Measurements from ENCODE around the gene UVRAG.

Gene UVRAG

GRCh38 chr11:75814677-75815344 is at the start of gene UVRAG:
Gene UVRAG (plus strand): TSS chr11:75815210. CDS start chr11:75815408, 198 bp downstream.
- DNase-seq (ENCODE audit: low spot score) = peak; percentile 99

GRCh38 chr11:75766443-75767227 is 48.4 kb upstream of the UVRAG start:
- no peak for DNase-seq (ENCODE audit: low spot score)

- DNase-seq (ENCODE audit: low spot score) = no peak
Observed at GRCh38 chr11:75767228-75767572, 47.8 kb upstream of the UVRAG start.

GRCh38 chr11:75767793-75768111 is 47.3 kb upstream of the UVRAG start:
- DNase-seq (ENCODE audit: low spot score) = no peak

- peak; percentile 84 for DNase-seq (ENCODE audit: low spot score)
Observed at GRCh38 chr11:75768112-75768908, 46.7 kb upstream of the UVRAG start, which contains the start of gene DGAT2. Gene DGAT2 (plus strand): TSS chr11:75768778. CDS start chr11:75768992, 214 bp downstream.

- DNase-seq (ENCODE audit: low spot score) = no peak
Observed at GRCh38 chr11:75768909-75769771, 45.9 kb upstream of the UVRAG start.

GRCh38 chr11:75770102-75770501 is 44.9 kb upstream of the UVRAG start:
- no peak for DNase-seq (ENCODE audit: low spot score)

GRCh38 chr11:75771646-75772410 is 43.2 kb upstream of the UVRAG start:
- no peak for DNase-seq (ENCODE audit: low spot score)

GRCh38 chr11:75773595-75774353 is 41.2 kb upstream of the UVRAG start:
- no peak for DNase-seq (ENCODE audit: low spot score)

GRCh38 chr11:75775056-75775455 is 40.0 kb upstream of the UVRAG start:
- no peak for DNase-seq (ENCODE audit: low spot score)

- no peak for DNase-seq (ENCODE audit: low spot score)
Observed at GRCh38 chr11:75776546-75776945, 38.5 kb upstream of the UVRAG start.

- DNase-seq (ENCODE audit: low spot score) = no peak
Observed at GRCh38 chr11:75777461-75778110, 37.4 kb upstream of the UVRAG start.

- no peak for DNase-seq (ENCODE audit: low spot score)
Observed at GRCh38 chr11:75778962-75779361, 36.0 kb upstream of the UVRAG start.

- peak; percentile 91 for DNase-seq (ENCODE audit: low spot score)
Observed at GRCh38 chr11:75779960-75780359, 35.0 kb upstream of the UVRAG start.

- DNase-seq (ENCODE audit: low spot score) = no peak
Observed at GRCh38 chr11:75780888-75781287, 34.1 kb upstream of the UVRAG start.

GRCh38 chr11:75781296-75781695 is 33.7 kb upstream of the UVRAG start:
- no peak for DNase-seq (ENCODE audit: low spot score)

- no peak for DNase-seq (ENCODE audit: low spot score)
Observed at GRCh38 chr11:75781831-75782230, 33.2 kb upstream of the UVRAG start.

- DNase-seq (ENCODE audit: low spot score) = no peak
Observed at GRCh38 chr11:75782540-75783263, 32.3 kb upstream of the UVRAG start.

- DNase-seq (ENCODE audit: low spot score) = no peak
Observed at GRCh38 chr11:75783416-75784084, 31.5 kb upstream of the UVRAG start.
